Sigmoid colon (tissue), 4 donors: ENCODE data around the gene CTBP2.

Experiments used
- CTCF ChIP-seq, 4 experiments: fragments of 450-650 bp in 3 of 4; fragments of 200-600 bp in 1 of 4; IDR thresholded peaks; one replicate each; pipeline ENCODE4 v1.5.1; 2016 to 2019; ENCODE audit warnings: antibody characterized with exemption in 4 of 4, mild to moderate bottlenecking in 3 of 4, moderate library complexity in 2 of 4
- POLR2A ChIP-seq, 2 donors: fragments of 450-650 bp; IDR thresholded peaks; one replicate each; pipeline ENCODE4 v1.6.1; 2016; ENCODE audit warnings: antibody characterized with exemption in 2 of 2, mild to moderate bottlenecking in 2 of 2, moderate library complexity in 2 of 2
- POLR2AphosphoS5 ChIP-seq, 4 donors: sonication (generic); formaldehyde crosslinking; IDR thresholded peaks; one replicate each; pipeline ENCODE4 v1.6.1; 2017; ENCODE audit warnings: antibody characterized with exemption in 4 of 4

- TF ChIP-seq POLR2A (IDR thresholded peaks at IDR 0.05) (no peak), POLR2AphosphoS5 (IDR thresholded peaks at IDR 0.05) (no peak), CTCF (IDR thresholded peaks at IDR 0.05) (no peak)
Measured at GRCh38 chr10:125144206-125144605, 16.2 kb downstream of the CTBP2 start.
